Fibroblast of villous mesenchyme (primary cell): ENCODE results near the gene UBASH3B. TPM values are rescaled to one million over a fixed set of nuclear protein-coding genes. Genes with fewer than 3 reads are reported as not detected.
"Not testable (repeated sequence)": the region's sequence is repeated elsewhere in the genome, so short reads cannot be mapped to it uniquely, and the experiment has no call there.

Experiments used
- DNase-seq: peaks from one replicate; pipeline ENCODE4 v3.0.0-alpha.2; 2010; ENCODE audit warnings: low read depth
- H3K4me3 ChIP-seq: 2 replicates; pipeline ENCODE4 v1.5.1; 2011; ENCODE audit warnings: low read depth, mild to moderate bottlenecking, low read length
- total RNA-seq: library from RNA; depleted of rRNA; stranded (reverse); fragments of >200 nt; gene quantifications from 2 replicates; pipeline ENCODE4 v1.2.3, GENCODE V29; 2012
- TF ChIP-seq, protein P1 (sequence below): IDR thresholded peaks from 2 replicates; pipeline ENCODE4 v1.5.1; 2012; ENCODE audit warnings: low read depth, mild to moderate bottlenecking, low read length; ENCODE audit not compliant: insufficient read depth

Gene UBASH3B
- total RNA-seq, 1 donor, result 30.7 TPM

GRCh38 chr11:122820158-122820557, 164.6 kb downstream of the UBASH3B start:
- DNase-seq, result no peak
- TF ChIP-seq, protein P1, sequence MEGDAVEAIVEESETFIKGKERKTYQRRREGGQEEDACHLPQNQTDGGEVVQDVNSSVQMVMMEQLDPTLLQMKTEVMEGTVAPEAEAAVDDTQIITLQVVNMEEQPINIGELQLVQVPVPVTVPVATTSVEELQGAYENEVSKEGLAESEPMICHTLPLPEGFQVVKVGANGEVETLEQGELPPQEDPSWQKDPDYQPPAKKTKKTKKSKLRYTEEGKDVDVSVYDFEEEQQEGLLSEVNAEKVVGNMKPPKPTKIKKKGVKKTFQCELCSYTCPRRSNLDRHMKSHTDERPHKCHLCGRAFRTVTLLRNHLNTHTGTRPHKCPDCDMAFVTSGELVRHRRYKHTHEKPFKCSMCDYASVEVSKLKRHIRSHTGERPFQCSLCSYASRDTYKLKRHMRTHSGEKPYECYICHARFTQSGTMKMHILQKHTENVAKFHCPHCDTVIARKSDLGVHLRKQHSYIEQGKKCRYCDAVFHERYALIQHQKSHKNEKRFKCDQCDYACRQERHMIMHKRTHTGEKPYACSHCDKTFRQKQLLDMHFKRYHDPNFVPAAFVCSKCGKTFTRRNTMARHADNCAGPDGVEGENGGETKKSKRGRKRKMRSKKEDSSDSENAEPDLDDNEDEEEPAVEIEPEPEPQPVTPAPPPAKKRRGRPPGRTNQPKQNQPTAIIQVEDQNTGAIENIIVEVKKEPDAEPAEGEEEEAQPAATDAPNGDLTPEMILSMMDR, result no peak
- no peak overlapping the region for H3K4me3 ChIP-seq

GRCh38 chr11:122821169-122821568, 165.6 kb downstream of the UBASH3B start:
- no peak overlapping the region for H3K4me3 ChIP-seq
- TF ChIP-seq, protein P1, result no peak
- no peak for DNase-seq

DNA sequence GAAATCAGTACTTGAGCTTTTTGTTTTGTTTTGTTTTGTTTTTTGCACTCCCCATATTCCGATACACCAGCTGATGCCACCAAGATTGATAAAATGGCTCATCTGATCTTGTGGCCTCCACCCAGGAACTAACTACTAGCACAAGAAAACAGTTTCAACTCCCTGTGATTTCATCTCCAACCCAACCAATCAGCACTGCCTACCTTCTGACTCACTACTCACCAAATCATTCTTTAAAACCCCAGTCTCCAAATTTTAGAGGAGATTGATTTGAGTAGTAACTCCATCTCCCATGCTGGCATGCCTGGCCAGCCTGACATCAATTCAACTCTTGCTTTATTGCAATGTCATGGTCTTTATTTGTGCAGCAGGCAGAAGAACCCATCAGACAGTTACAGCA, 166.7 kb downstream of the UBASH3B start:
- TF ChIP-seq, protein P1, result no peak
- no peak for DNase-seq
- no peak overlapping the region for H3K4me3 ChIP-seq

- TF ChIP-seq, protein P1, result no peak
- no peak for DNase-seq
- no peak overlapping the region for H3K4me3 ChIP-seq
Observed at GRCh38 chr11:122823564-122823963, 168.0 kb downstream of the UBASH3B start.

GRCh38 chr11:122829371-122829770, 173.8 kb downstream of the UBASH3B start:
- not testable (repeated sequence) for H3K4me3 ChIP-seq, DNase-seq

GRCh38 chr11:122832297-122832696, 176.8 kb downstream of the UBASH3B start:
- not testable (repeated sequence) for H3K4me3 ChIP-seq, DNase-seq

- TF ChIP-seq, protein P1, result no peak
- no peak for DNase-seq
- no peak overlapping the region for H3K4me3 ChIP-seq
Observed at GRCh38 chr11:122832721-122833470, 177.4 kb downstream of the UBASH3B start.

GRCh38 chr11:122833846-122834464, 178.4 kb downstream of the UBASH3B start:
- no peak for DNase-seq
- TF ChIP-seq, protein P1, result no peak
- no peak overlapping the region for H3K4me3 ChIP-seq
